ENCODE measurements around the gene DTD1. TPM values are rescaled to one million over a fixed set of nuclear protein-coding genes. Genes with fewer than 3 reads are reported as not detected.

DTD1 gene
- total and polyA plus RNA-seq, 2 of the 13 experiments (the other 11 are each of a cell fraction or from before 2014, with no cell fraction given) = 41.2 to 79.3 TPM

DNA sequence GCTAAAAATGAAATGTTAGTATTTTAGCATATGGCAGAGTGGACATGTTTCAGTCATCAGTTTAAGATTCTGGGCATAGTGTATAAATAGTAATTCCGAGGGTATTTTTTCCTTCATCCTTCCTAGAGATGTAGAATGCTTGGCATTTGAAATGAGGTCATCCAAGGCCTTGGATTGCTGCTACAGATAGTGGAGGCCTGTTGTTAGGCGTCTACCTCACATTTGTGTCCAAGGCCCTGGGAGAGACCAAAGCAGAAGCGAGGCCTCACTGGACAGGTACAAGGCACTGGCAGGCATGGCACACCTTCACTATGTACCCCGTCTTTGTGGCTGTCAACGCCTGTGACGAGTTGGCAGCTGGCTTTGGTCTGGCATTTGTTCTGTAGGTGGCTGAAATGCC lies 58.0 kb downstream of the DTD1 start (continued):
- no peak for TF ChIP-seq ZUFSP (CRISPR knock-in tag; IDR thresholded peaks at IDR 0.05; ENCODE audit: borderline replicate concordance)
- TF ChIP-seq ARID4A (CRISPR knock-in tag; IDR thresholded peaks at IDR 0.05; ENCODE audit: borderline replicate concordance) = no peak
- TF ChIP-seq ZNF556 (CRISPR knock-in tag; IDR thresholded peaks at IDR 0.05; ENCODE audit: borderline replicate concordance) = no peak
- TF ChIP-seq ZFP91 (CRISPR knock-in tag; IDR thresholded peaks at IDR 0.05; ENCODE audit: borderline replicate concordance) = no peak
- no peak for TF ChIP-seq MATR3 (CRISPR knock-in tag; IDR thresholded peaks at IDR 0.05)
- TF ChIP-seq, protein P1, sequence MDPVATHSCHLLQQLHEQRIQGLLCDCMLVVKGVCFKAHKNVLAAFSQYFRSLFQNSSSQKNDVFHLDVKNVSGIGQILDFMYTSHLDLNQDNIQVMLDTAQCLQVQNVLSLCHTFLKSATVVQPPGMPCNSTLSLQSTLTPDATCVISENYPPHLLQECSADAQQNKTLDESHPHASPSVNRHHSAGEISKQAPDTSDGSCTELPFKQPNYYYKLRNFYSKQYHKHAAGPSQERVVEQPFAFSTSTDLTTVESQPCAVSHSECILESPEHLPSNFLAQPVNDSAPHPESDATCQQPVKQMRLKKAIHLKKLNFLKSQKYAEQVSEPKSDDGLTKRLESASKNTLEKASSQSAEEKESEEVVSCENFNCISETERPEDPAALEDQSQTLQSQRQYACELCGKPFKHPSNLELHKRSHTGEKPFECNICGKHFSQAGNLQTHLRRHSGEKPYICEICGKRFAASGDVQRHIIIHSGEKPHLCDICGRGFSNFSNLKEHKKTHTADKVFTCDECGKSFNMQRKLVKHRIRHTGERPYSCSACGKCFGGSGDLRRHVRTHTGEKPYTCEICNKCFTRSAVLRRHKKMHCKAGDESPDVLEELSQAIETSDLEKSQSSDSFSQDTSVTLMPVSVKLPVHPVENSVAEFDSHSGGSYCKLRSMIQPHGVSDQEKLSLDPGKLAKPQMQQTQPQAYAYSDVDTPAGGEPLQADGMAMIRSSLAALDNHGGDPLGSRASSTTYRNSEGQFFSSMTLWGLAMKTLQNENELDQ (CRISPR knock-in tag; IDR thresholded peaks at IDR 0.05; ENCODE audit: borderline replicate concordance) = no peak
- no peak for TF ChIP-seq PRDM15 (CRISPR knock-in tag; IDR thresholded peaks at IDR 0.05)
- TF ChIP-seq U2AF2 (IDR thresholded peaks at IDR 0.05; ENCODE audit: low read depth, low read length) = no peak
- no peak for TF ChIP-seq HDAC2 (CRISPR knock-in tag; IDR thresholded peaks at IDR 0.05)
- no peak for TF ChIP-seq MAFF (IDR thresholded peaks at IDR 0.05; ENCODE audit: low read depth, low read length)
- TF ChIP-seq, protein P2, sequence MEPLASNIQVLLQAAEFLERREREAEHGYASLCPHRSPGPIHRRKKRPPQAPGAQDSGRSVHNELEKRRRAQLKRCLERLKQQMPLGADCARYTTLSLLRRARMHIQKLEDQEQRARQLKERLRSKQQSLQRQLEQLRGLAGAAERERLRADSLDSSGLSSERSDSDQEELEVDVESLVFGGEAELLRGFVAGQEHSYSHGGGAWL (CRISPR knock-in tag; IDR thresholded peaks at IDR 0.05) = no peak
- TF ChIP-seq, protein P3, sequence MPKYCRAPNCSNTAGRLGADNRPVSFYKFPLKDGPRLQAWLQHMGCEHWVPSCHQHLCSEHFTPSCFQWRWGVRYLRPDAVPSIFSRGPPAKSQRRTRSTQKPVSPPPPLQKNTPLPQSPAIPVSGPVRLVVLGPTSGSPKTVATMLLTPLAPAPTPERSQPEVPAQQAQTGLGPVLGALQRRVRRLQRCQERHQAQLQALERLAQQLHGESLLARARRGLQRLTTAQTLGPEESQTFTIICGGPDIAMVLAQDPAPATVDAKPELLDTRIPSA (CRISPR knock-in tag; IDR thresholded peaks at IDR 0.05; ENCODE audit: borderline replicate concordance) = no peak
- no peak for TF ChIP-seq ZNF850 (CRISPR knock-in tag; conservative IDR thresholded peaks at IDR 0.05)
